Activated CD8-positive, alpha-beta memory T cell treated with anti-CD3 and anti-CD28 coated beads, Interleukin-2, amount 50 U/mL, for 4 hours (primary cell): ENCODE measurements around the gene IRAG1.
"Not testable (repeated sequence)": the region's sequence is repeated elsewhere in the genome, so short reads cannot be mapped to it uniquely, and the experiment has no call there.

Source experiments
- DNase-seq: peaks from one replicate; pipeline ENCODE4 v3.0.0-alpha.2; 2020

The IRAG1 gene

GRCh38 chr11:10708131-10708530 is 14.6 kb upstream of the IRAG1 start:
- DNase-seq = no peak

GRCh38 chr11:10701982-10702381 is 8.4 kb upstream of the IRAG1 start:
- DNase-seq = no peak

- DNase-seq = no peak
These were observed 5.5 kb upstream of the IRAG1 start for GRCh38 chr11:10699072-10699471.

- no peak for DNase-seq
These were observed 3.7 kb upstream of the IRAG1 start for GRCh38 chr11:10697323-10697620.

- no peak for DNase-seq
These were observed 3.1 kb upstream of the IRAG1 start for GRCh38 chr11:10696468-10697322.

GRCh38 chr11:10695833-10696232 is 2.3 kb upstream of the IRAG1 start:
- no peak for DNase-seq

- no peak for DNase-seq
These were observed 1.1 kb upstream of the IRAG1 start for GRCh38 chr11:10694486-10695239.

- no peak for DNase-seq
These were observed 932 bp downstream of the IRAG1 start for GRCh38 chr11:10692531-10693115.

- no peak for DNase-seq
These were observed 5.2 kb downstream of the IRAG1 start for GRCh38 chr11:10688401-10688800.

GRCh38 chr11:10686311-10686710 is 7.2 kb downstream of the IRAG1 start:
- DNase-seq = no peak

GRCh38 chr11:10683429-10683828 is 10.1 kb downstream of the IRAG1 start:
- no peak for DNase-seq

GRCh38 chr11:10680956-10681487 is 12.5 kb downstream of the IRAG1 start:
- no peak for DNase-seq

GRCh38 chr11:10680279-10680678 is 13.3 kb downstream of the IRAG1 start:
- not testable (repeated sequence) for DNase-seq

GRCh38 chr11:10679644-10680043 is 13.9 kb downstream of the IRAG1 start:
- no peak for DNase-seq

- DNase-seq = no peak
These were observed 15.5 kb downstream of the IRAG1 start for GRCh38 chr11:10678101-10678500.

- no peak for DNase-seq
These were observed 16.6 kb downstream of the IRAG1 start for GRCh38 chr11:10676919-10677318.

GRCh38 chr11:10674911-10675440 is 18.6 kb downstream of the IRAG1 start:
- DNase-seq = no peak

- DNase-seq = no peak
These were observed 19.1 kb downstream of the IRAG1 start for GRCh38 chr11:10674440-10674855.

- no peak for DNase-seq
These were observed 20.0 kb downstream of the IRAG1 start for GRCh38 chr11:10673501-10674062.

- DNase-seq = no peak
These were observed 23.5 kb downstream of the IRAG1 start for GRCh38 chr11:10670099-10670498.

- DNase-seq = no peak
These were observed 24.1 kb downstream of the IRAG1 start for GRCh38 chr11:10669258-10670033.

GRCh38 chr11:10667521-10667885 is 26.1 kb downstream of the IRAG1 start:
- DNase-seq = no peak
